Measurements from ENCODE around the gene PTPN11.
"Not testable (repeated sequence)": the region's sequence is repeated elsewhere in the genome, so short reads cannot be mapped to it uniquely, and the experiment has no call there.

Gene PTPN11

GRCh38 chr12:112425582-112426382, 7.0 kb downstream of the PTPN11 start:
- 93 to 97% methylated on average over 7 of the region's 7 CpGs for WGBS, 2 experiments
- H3K4me1 ChIP-seq (ENCODE audit: control insufficient read depth, insufficient read depth, low read length): no peaks in the 10 kb centered on the region
- no peaks in the 10 kb centered on the region for H3K27me3 ChIP-seq (ENCODE audit: control insufficient read depth, insufficient read depth, low read length, poor library complexity, severe bottlenecking)
- no peaks in the 10 kb centered on the region for H3K9me3 ChIP-seq (ENCODE audit: control insufficient read depth, low read length)
- no peaks in the 10 kb centered on the region for H3K36me3 ChIP-seq (ENCODE audit: control insufficient read depth, insufficient read depth, low read length)
- H3K4me3 ChIP-seq (ENCODE audit: insufficient read depth, low read depth, low read length): no peak overlapping the region
- no peak overlapping the region for H3K27ac ChIP-seq (ENCODE audit: insufficient read depth, low read depth, low read length, poor library complexity, severe bottlenecking)

- Histone ChIP-seq H3K27me3 (ENCODE audit: control insufficient read depth, insufficient read depth, low read length, poor library complexity, severe bottlenecking) (no peaks in the 10 kb centered on the region), H3K4me1 (ENCODE audit: control insufficient read depth, insufficient read depth, low read length) (no peaks in the 10 kb centered on the region)
- WGBS, 2 experiments: 93% methylated on average over 2 of the region's 2 CpGs
Measured at GRCh38 chr12:112427760-112428159, 9.0 kb downstream of the PTPN11 start.

GRCh38 chr12:112430929-112431328, 12.2 kb downstream of the PTPN11 start:
- H3K4me1 ChIP-seq (ENCODE audit: control insufficient read depth, insufficient read depth, low read length): no peaks in the 10 kb centered on the region
- H3K27me3 ChIP-seq (ENCODE audit: control insufficient read depth, insufficient read depth, low read length, poor library complexity, severe bottlenecking): no peaks in the 10 kb centered on the region
- H3K36me3 ChIP-seq (ENCODE audit: control insufficient read depth, insufficient read depth, low read length): no peaks in the 10 kb centered on the region
- H3K4me3 ChIP-seq (ENCODE audit: insufficient read depth, low read depth, low read length): no peak overlapping the region
- WGBS, 2 experiments: 94 to 95% methylated on average over 5 of the region's 5 CpGs
- H3K9me3 ChIP-seq (ENCODE audit: control insufficient read depth, low read length): no peaks in the 10 kb centered on the region
- H3K27ac ChIP-seq (ENCODE audit: insufficient read depth, low read depth, low read length, poor library complexity, severe bottlenecking): no peak overlapping the region

More at GRCh38 chr12:112427760-112428159, 9.0 kb downstream of the PTPN11 start:
- no peaks in the 10 kb centered on the region for H3K9me3 ChIP-seq (ENCODE audit: control insufficient read depth, low read length)
- no peaks in the 10 kb centered on the region for H3K36me3 ChIP-seq (ENCODE audit: control insufficient read depth, insufficient read depth, low read length)
- no peak overlapping the region for H3K27ac ChIP-seq (ENCODE audit: insufficient read depth, low read depth, low read length, poor library complexity, severe bottlenecking)
- no peak overlapping the region for H3K4me3 ChIP-seq (ENCODE audit: insufficient read depth, low read depth, low read length)

GRCh38 chr12:112431965-112432364, 13.2 kb downstream of the PTPN11 start:
- H3K9me3 ChIP-seq (ENCODE audit: control insufficient read depth, low read length): no peaks in the 10 kb centered on the region
- H3K36me3 ChIP-seq (ENCODE audit: control insufficient read depth, insufficient read depth, low read length): no peaks in the 10 kb centered on the region
- H3K27me3 ChIP-seq (ENCODE audit: control insufficient read depth, insufficient read depth, low read length, poor library complexity, severe bottlenecking): no peaks in the 10 kb centered on the region
- no peak overlapping the region for H3K4me3 ChIP-seq (ENCODE audit: insufficient read depth, low read depth, low read length)
- no peaks in the 10 kb centered on the region for H3K4me1 ChIP-seq (ENCODE audit: control insufficient read depth, insufficient read depth, low read length)
- WGBS, 2 experiments: 96 to 98% methylated on average over 2 to 3 of the region's 3 CpGs
- no peak overlapping the region for H3K27ac ChIP-seq (ENCODE audit: insufficient read depth, low read depth, low read length, poor library complexity, severe bottlenecking)

GRCh38 chr12:112433551-112433950, 14.8 kb downstream of the PTPN11 start:
- H3K9me3 ChIP-seq (ENCODE audit: control insufficient read depth, low read length): no peaks in the 10 kb centered on the region
- 92% methylated on average over 2 of the region's 2 CpGs for WGBS, 2 experiments
- no peak overlapping the region for H3K27ac ChIP-seq (ENCODE audit: insufficient read depth, low read depth, low read length, poor library complexity, severe bottlenecking)
- no peak overlapping the region for H3K4me3 ChIP-seq (ENCODE audit: insufficient read depth, low read depth, low read length)
- no peaks in the 10 kb centered on the region for H3K4me1 ChIP-seq (ENCODE audit: control insufficient read depth, insufficient read depth, low read length)
- H3K27me3 ChIP-seq (ENCODE audit: control insufficient read depth, insufficient read depth, low read length, poor library complexity, severe bottlenecking): no peaks in the 10 kb centered on the region
- H3K36me3 ChIP-seq (ENCODE audit: control insufficient read depth, insufficient read depth, low read length): no peaks in the 10 kb centered on the region

- not testable (repeated sequence) for H3K27me3 ChIP-seq (ENCODE audit: control insufficient read depth, insufficient read depth, low read length, poor library complexity, severe bottlenecking); H3K9me3 ChIP-seq (ENCODE audit: control insufficient read depth, low read length); H3K36me3 ChIP-seq (ENCODE audit: control insufficient read depth, insufficient read depth, low read length); H3K27ac ChIP-seq (ENCODE audit: insufficient read depth, low read depth, low read length, poor library complexity, severe bottlenecking); H3K4me3 ChIP-seq (ENCODE audit: insufficient read depth, low read depth, low read length); H3K4me1 ChIP-seq (ENCODE audit: control insufficient read depth, insufficient read depth, low read length)
- 100% methylated on average over 1 of the region's 1 CpG; no CpG with 5 or more reads in 1 of the 2 experiments for WGBS, 2 experiments
Measured at GRCh38 chr12:112438645-112439044, 19.9 kb downstream of the PTPN11 start.

- no peaks in the 10 kb centered on the region for H3K4me1 ChIP-seq (ENCODE audit: control insufficient read depth, insufficient read depth, low read length)
- no peak overlapping the region for H3K4me3 ChIP-seq (ENCODE audit: insufficient read depth, low read depth, low read length)
- H3K36me3 ChIP-seq (ENCODE audit: control insufficient read depth, insufficient read depth, low read length): no peaks in the 10 kb centered on the region
- no peaks in the 10 kb centered on the region for H3K27me3 ChIP-seq (ENCODE audit: control insufficient read depth, insufficient read depth, low read length, poor library complexity, severe bottlenecking)
- H3K27ac ChIP-seq (ENCODE audit: insufficient read depth, low read depth, low read length, poor library complexity, severe bottlenecking): no peak overlapping the region
- no peaks in the 10 kb centered on the region for H3K9me3 ChIP-seq (ENCODE audit: control insufficient read depth, low read length)
Measured at GRCh38 chr12:112439769-112440168, 21.0 kb downstream of the PTPN11 start.

- H3K27me3 ChIP-seq (ENCODE audit: control insufficient read depth, insufficient read depth, low read length, poor library complexity, severe bottlenecking); H3K4me3 ChIP-seq (ENCODE audit: insufficient read depth, low read depth, low read length); H3K27ac ChIP-seq (ENCODE audit: insufficient read depth, low read depth, low read length, poor library complexity, severe bottlenecking); H3K4me1 ChIP-seq (ENCODE audit: control insufficient read depth, insufficient read depth, low read length); H3K36me3 ChIP-seq (ENCODE audit: control insufficient read depth, insufficient read depth, low read length); H3K9me3 ChIP-seq (ENCODE audit: control insufficient read depth, low read length): not testable (repeated sequence)
- WGBS, 2 experiments: 89 to 95% methylated on average over 9 of the region's 9 CpGs
Measured at GRCh38 chr12:112440653-112441052, 21.9 kb downstream of the PTPN11 start.

- Histone ChIP-seq H3K4me1 (ENCODE audit: control insufficient read depth, insufficient read depth, low read length) (no peaks in the 10 kb centered on the region), H3K4me3 (ENCODE audit: insufficient read depth, low read depth, low read length) (no peak overlapping the region), H3K9me3 (ENCODE audit: control insufficient read depth, low read length) (no peaks in the 10 kb centered on the region), H3K36me3 (ENCODE audit: control insufficient read depth, insufficient read depth, low read length) (peaks cover 4% of the 10 kb centered on the region), H3K27ac (ENCODE audit: insufficient read depth, low read depth, low read length, poor library complexity, severe bottlenecking) (no peak overlapping the region), H3K27me3 (ENCODE audit: control insufficient read depth, insufficient read depth, low read length, poor library complexity, severe bottlenecking) (no peaks in the 10 kb centered on the region)
- WGBS, 2 experiments: 83 to 91% methylated on average over 4 of the region's 4 CpGs
Measured at GRCh38 chr12:112443916-112444315, 25.2 kb downstream of the PTPN11 start.

GRCh38 chr12:112446008-112446725, 27.4 kb downstream of the PTPN11 start:
- Histone ChIP-seq H3K4me3 (ENCODE audit: insufficient read depth, low read depth, low read length) (no peak overlapping the region), H3K36me3 (ENCODE audit: control insufficient read depth, insufficient read depth, low read length) (peaks cover 11% of the 10 kb centered on the region), H3K4me1 (ENCODE audit: control insufficient read depth, insufficient read depth, low read length) (no peaks in the 10 kb centered on the region), H3K27me3 (ENCODE audit: control insufficient read depth, insufficient read depth, low read length, poor library complexity, severe bottlenecking) (no peaks in the 10 kb centered on the region), H3K9me3 (ENCODE audit: control insufficient read depth, low read length) (no peaks in the 10 kb centered on the region), H3K27ac (ENCODE audit: insufficient read depth, low read depth, low read length, poor library complexity, severe bottlenecking) (no peak overlapping the region)
- 96 to 97% methylated on average over 3 of the region's 3 CpGs for WGBS, 2 experiments

All from ectodermal cell (in vitro differentiated cells).